ENCODE results near the gene FBL. TPM values are rescaled to one million over a fixed set of nuclear protein-coding genes. Genes with fewer than 3 reads are reported as not detected.
"Not testable (repeated sequence)": the region's sequence is repeated elsewhere in the genome, so short reads cannot be mapped to it uniquely, and the experiment has no call there.

The FBL gene
- total RNA-seq, 1 donor from 2014 or later: 375 TPM

- intact Hi-C loops (cut with micrococcal nuclease): not testable (repeated sequence)
Observed at GRCh38 chr19:39877488-39877887, 31.3 kb upstream of the FBL start.

DNA sequence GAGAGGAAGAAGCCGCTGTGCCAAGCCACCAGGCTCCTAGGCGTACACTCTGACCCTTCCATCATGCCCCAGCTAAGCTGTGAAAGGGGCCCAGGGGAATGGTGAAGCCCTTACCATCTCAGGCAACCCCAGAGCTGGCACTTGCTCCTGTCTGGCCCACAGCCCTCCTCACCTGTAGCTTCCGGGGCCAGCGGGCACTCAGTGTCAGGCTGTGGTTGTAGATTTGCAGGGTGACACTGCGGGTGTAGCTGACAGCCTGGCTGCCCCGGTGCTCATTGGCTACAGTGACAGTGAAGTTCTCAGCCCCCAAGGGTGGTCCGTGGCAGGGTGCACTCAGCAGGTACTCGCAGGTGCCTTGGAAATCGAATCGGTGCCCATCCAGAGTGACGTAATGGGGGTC is 30.3 kb upstream of the FBL start:
- intact Hi-C loops (cut with micrococcal nuclease): not testable (repeated sequence)

- intact Hi-C loops (cut with micrococcal nuclease): not testable (repeated sequence)
Observed at GRCh38 chr19:39875401-39875864, 29.3 kb upstream of the FBL start.

DNA sequence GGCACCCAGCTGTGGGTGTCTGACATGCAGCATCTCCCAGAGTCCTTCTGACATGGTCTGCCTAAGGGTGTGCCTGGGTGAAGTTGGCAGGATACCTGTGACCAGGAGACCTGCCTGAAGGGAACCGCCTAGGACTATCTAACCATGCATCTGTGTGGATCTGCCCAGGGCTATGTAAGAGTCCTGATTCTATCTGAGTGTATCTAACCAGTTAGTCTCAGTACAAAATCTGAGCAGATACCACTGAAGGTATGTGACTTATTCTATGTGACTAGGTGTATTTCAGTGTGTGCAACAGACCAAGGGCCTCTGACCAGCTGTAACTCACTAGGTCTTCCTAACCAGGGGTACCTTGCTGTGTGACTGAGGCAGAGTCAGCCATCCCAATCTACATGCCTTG is 28.2 kb upstream of the FBL start:
- intact Hi-C loops (cut with micrococcal nuclease): no loop called here

- intact Hi-C loops (cut with micrococcal nuclease): no loop called here
Observed at GRCh38 chr19:39873385-39873784, 27.2 kb upstream of the FBL start.

GRCh38 chr19:39871886-39872866 is 26.0 kb upstream of the FBL start:
- intact Hi-C loops (cut with micrococcal nuclease): no loop called here

DNA sequence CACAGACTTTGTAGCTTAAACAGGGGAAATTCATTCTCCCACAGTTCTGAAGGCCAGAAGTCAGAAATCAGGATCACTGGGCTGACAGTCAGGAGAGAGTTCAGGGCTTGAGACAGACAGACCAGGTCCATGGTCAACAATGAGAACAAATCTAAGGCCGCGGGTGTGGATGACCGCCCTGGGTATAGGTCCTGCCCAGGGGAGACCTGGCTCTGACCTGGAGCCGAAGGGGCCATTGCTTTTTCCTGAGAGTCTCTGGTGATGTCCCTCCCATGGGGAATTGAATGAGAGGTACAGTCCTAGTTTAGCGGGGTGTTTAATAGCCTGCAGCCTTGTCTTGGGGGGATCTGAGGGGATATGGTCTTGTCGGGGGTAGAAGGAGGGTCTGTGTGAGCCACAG is 25.2 kb upstream of the FBL start:
- intact Hi-C loops (cut with micrococcal nuclease): no loop called here

DNA sequence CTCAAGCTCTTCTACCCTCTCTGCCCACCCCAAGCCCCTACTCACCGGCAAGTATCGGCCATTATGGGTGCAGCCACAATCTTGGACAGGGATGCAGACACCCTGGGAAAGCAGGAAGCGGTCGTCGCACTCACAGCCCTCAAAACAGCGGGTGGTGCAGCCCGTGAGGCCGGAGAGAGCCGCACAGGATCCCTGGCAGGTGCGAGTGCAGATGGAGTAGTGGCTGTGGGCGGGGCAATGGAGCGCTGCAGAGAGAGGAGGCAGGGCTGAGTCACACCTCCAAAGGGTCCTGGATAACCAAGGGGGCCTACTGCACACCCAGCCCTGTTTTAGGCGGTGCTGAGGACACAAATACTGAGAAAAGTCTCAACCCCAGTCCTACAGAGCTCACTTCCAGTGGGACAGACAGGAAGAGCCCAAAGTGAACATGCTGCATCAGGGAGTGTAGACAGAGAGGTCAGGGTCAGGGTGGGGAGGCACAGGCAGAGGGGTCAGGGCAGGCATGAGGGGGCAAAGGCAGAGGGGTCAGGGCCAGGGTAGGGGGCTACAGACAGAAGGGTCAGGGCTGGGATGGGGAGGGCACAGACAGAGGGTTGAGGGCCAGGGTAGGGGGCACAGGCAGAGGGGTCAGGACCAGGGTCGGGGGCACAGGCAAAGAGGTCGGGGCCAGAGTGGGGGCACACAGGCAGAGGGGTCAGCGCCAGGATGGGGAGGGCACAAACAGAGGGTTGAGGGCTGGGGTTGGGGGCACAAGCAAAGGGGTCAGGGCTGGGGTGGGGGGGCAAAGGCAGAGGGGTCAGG is 24.2 kb upstream of the FBL start:
- intact Hi-C loops (cut with micrococcal nuclease): no loop called here

DNA sequence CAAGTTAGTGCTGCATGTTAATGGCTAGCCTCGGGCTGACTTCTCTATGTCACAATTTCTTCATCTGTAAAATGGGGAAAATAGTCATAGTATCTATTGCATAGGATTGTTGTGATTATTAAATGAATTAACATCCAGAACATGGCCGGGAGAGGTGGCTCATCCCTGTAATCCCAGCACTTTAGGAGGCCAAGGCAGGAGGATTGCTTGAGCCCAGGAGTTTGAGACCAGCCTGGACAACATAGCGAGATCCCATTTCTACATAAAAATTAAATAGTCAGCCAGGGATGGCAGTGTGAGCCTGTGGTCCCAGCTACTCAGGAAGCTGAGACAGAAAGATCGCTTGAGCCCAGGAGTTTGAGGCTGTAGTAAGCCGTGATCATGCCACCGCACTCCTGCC is 21.8 kb upstream of the FBL start:
- intact Hi-C loops (cut with micrococcal nuclease): no loop called here

DNA sequence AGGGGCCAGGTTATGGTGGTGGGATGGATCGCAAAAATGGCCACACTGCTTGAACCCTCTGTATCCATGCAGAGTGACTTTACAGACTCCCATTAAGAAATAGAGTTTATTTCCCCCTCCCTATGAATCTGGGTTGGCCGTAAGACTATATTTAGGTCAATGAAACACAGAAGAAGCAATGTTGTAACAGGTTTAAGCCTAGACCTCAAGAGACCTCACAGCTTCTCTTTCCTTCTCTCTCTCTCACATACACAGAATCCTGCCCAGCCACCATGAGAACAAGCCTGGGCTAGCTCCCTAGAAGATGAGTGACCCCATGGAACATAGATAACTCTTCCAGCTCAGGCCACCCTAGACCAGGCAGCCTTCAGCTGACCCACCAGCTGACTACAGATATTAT is 21.0 kb upstream of the FBL start:
- intact Hi-C loops (cut with micrococcal nuclease): no loop called here

GRCh38 chr19:39865953-39866352 is 19.8 kb upstream of the FBL start:
- intact Hi-C loops (cut with micrococcal nuclease): no loop called here

GRCh38 chr19:39865186-39865585 is 19.0 kb upstream of the FBL start:
- intact Hi-C loops (cut with micrococcal nuclease): no loop called here

DNA sequence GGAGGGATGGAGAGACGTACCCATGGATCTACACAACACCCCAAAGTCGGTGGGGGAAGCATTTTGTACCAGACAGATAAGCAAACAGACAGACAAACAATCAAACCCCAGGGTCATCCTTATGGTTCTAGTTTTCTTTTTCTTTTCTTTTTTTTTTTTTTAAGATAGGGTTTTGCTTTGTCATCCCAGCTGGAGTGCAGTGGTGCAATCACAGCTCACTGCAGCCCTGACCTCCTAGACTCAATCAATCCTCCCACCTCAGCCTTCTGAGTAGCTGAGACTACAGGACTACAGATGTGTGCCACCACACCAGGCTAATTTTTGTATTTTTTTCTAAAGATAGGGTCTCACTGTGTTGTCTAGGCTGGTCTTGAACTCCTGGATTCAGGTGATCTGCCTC is 17.9 kb upstream of the FBL start:
- intact Hi-C loops (cut with micrococcal nuclease): no loop called here

GRCh38 chr19:39858541-39858940 is 12.4 kb upstream of the FBL start:
- intact Hi-C loops (cut with micrococcal nuclease): no loop called here

DNA sequence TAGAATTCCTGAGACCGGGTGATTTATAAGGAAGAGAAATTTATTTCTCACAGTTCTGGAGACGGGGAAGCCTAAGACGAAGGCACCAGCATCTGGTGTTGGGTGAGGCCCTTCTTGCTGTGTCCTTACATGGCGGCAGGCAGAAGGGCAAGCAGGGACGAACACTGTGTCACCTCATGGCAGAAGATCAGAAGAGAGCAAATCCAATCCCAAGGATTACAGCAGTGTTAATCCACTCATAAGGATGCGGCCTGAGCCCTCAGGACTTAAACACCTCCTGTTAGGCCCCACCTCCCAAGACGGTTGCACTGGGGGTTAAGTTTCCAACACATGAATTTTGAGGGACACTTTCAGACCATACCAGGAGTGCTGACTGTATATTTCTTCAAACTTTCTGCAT is 6.7 kb upstream of the FBL start:
- intact Hi-C loops (cut with micrococcal nuclease): no loop called here

DNA sequence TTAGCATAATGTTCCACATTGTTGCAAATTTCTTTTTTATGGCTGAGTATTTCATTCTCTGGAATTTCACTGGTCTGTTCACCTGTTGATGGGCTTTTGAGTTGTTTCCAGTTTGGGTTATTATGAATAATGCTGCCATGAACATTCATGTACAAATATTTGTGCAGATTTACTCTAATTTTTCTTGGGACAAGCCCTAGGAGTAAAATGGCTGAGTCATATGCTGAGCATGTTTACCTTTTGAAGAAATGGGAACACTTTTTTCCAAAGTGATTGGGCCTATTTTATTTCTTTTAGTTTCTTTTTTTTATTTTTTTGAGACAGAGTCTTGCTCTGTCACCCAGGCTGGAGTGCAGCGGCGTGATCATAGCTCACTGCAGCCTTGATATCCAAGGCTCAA is 4.7 kb upstream of the FBL start:
- intact Hi-C loops (cut with micrococcal nuclease): no loop called here

DNA sequence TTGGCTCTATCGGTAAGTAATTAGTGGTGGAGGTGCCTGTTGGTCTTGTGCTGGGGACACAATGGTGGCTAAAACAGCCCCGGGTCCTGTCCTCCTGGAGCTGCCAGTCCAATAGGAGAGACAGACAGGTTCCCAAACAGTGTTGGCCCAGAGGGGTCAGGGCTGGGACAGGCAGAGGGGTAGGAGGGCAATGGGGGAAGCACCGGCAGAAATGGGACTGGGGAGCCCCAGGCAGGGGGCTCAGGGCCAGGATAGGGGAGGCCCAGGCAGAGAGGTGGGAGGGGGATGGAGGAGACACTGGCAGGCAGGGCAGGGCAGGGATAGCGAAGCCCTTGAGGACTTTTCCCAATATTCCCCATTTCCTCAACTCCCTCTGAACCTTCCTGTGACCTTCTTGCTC is 2.2 kb upstream of the FBL start:
- intact Hi-C loops (cut with micrococcal nuclease): loop anchor here (5.0 to 10.0 kb wide), 3 partner anchors 306 to 404 kb away; partner anchors contain the start of genes EID2, MAP3K10 and SUPT5H

DNA sequence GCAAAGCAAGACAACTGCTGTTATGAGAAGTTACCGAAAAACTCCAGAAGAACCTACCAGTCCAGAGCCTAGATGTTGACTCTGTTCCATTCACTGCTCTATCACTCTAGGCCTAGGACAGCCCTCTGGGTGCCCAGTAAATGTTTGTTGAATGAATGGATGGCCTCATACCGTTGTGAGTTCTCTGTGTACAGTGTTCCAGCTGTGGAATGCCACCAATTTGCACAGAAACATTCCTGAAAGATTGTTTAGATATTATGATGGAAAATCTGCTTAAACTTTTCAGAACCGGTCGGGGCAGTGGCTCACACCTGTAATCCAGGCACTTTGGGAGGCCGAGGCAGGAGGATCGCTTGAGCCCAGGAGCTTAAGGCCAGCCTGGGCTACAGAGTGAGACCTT is 1.3 kb upstream of the FBL start:
- intact Hi-C loops (cut with micrococcal nuclease): loop anchor here (2.0 to 10.0 kb wide), 4 partner anchors 123 to 403 kb away; partner anchors contain the start of genes EID2, MAP3K10, PSMC4 and SUPT5H

GRCh38 chr19:39846678-39847486 is 703 bp upstream of the FBL start:
- intact Hi-C loops (cut with micrococcal nuclease): loop anchor here (1.0 to 10.0 kb wide), 6 partner anchors 13 to 402 kb away; partner anchors contain the start of genes DYRK1B, EID2, MAP3K10 and PSMC4

GRCh38 chr19:39845584-39845932 is 621 bp downstream of the FBL start:
- intact Hi-C loops (cut with micrococcal nuclease): loop anchor here (2.0 to 10.0 kb wide), 4 partner anchors 167 to 401 kb away; partner anchors contain the start of genes EID2, MAP3K10 and SUPT5H

- intact Hi-C loops (cut with micrococcal nuclease): loop anchor here (2.0 to 10.0 kb wide), 4 partner anchors 166 to 400 kb away; partner anchors contain the start of genes EID2, MAP3K10 and SUPT5H
Observed at GRCh38 chr19:39845172-39845571, 1.0 kb downstream of the FBL start.
